T-helper 1 cell treated with Interleukin-12 subunit alpha and Interleukin-12 subunit beta and Interleukin-4 antibody, amounts not matched to agents 30 μg/mL and 1 μg/mL, for 36 hours (primary cell): ENCODE measurements around the gene STEAP1B.

Source experiments
- H3K27ac Mint-ChIP-seq: one replicate; pipeline ENCODE4 v1.8.0; 2021; ENCODE audit warnings: mild to moderate bottlenecking, mixed read lengths
- H3K27me3 Mint-ChIP-seq: one replicate; pipeline ENCODE4 v1.8.0; 2021; ENCODE audit warnings: low read depth, mixed read lengths
- H3K36me3 Mint-ChIP-seq: one replicate; pipeline ENCODE4 v1.8.0; 2021; ENCODE audit warnings: low read depth, mixed read lengths
- H3K4me1 Mint-ChIP-seq: one replicate; pipeline ENCODE4 v1.8.0; 2021; ENCODE audit warnings: low read depth, mixed read lengths
- H3K4me3 Mint-ChIP-seq: one replicate; pipeline ENCODE4 v1.8.0; 2021; ENCODE audit warnings: mild to moderate bottlenecking, moderate library complexity, mixed read lengths
- H3K9me3 Mint-ChIP-seq: one replicate; pipeline ENCODE4 v1.8.0; 2021; ENCODE audit warnings: mixed read lengths

The STEAP1B gene

DNA sequence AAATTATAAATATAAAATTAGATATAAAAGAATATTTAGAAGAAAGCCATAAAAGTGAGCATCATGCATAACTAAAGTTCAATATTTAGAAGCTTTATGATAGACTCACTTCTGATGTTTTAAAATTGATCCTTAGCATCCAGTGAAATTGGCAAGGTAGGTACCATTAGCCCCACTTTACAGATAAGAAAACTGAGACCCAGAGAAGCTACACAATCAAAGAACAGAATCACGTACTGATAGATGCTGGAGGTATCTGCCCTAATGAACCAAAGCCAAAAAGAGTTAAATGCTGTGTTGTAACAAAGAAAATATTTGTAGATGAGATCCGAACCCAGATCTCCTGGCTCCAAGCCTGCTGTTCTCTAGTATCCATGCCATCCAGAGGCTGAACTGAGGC lies 100.4 kb downstream of the STEAP1B start:
- H3K27me3 Mint-ChIP-seq = peaks cover 6% of the 10 kb centered on the region
- H3K27ac Mint-ChIP-seq = no peak overlapping the region
- no peak overlapping the region for H3K4me3 Mint-ChIP-seq

DNA sequence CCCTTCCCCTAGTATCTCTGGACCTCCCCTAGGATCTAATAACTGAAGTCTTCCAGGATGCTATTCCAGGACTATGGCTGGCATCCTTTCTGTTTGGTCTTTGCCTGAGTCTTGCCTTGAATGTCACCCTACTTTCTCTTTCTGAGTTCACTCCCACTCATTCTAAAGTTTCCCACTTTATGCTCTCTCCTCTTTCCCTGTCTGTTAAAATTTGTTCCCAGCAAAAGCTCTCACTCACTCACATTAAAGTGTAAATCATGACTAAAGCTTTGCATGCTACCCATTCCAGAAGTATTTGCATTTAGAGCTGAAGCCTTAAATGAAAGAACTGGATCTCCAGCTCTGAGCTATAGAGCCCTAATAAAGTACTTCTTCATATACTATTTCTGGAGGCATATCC lies 100.9 kb downstream of the STEAP1B start:
- no peak overlapping the region for H3K27ac Mint-ChIP-seq
- H3K9me3 Mint-ChIP-seq = no peaks in the 10 kb centered on the region
- H3K36me3 Mint-ChIP-seq = no peaks in the 10 kb centered on the region
- no peak overlapping the region for H3K4me3 Mint-ChIP-seq
- peaks cover 4% of the 10 kb centered on the region for H3K4me1 Mint-ChIP-seq
- peaks cover 9% of the 10 kb centered on the region for H3K27me3 Mint-ChIP-seq

More for the DNA sequence above, 100.4 kb downstream of the STEAP1B start:
- Mint-ChIP-seq H3K36me3 (no peaks in the 10 kb centered on the region), H3K9me3 (no peaks in the 10 kb centered on the region), H3K4me1 (peaks cover 4% of the 10 kb centered on the region)

DNA sequence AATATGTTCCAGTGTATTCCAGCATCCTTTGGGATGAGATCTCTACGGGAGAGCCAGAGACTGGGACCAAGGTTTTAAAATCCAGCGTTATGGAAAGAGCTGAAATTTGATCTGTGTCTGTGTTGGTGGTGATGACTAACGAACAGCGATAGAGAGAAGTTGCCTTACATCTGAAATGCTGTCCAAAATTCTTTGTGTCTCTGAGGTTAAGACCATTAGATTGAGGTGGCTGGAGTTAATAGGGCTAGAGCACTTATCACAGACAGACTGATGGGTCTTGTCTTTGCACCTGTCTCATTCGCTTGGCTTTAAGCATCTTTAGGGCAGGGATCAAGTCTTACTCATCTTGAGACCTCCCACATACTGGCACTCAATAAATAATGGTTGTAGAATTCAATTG lies 102.0 kb downstream of the STEAP1B start:
- peaks cover 4% of the 10 kb centered on the region for H3K4me1 Mint-ChIP-seq
- H3K36me3 Mint-ChIP-seq = no peaks in the 10 kb centered on the region
- H3K9me3 Mint-ChIP-seq = no peaks in the 10 kb centered on the region
- peaks cover 9% of the 10 kb centered on the region for H3K27me3 Mint-ChIP-seq
- no peak overlapping the region for H3K27ac Mint-ChIP-seq
- H3K4me3 Mint-ChIP-seq = no peak overlapping the region

DNA sequence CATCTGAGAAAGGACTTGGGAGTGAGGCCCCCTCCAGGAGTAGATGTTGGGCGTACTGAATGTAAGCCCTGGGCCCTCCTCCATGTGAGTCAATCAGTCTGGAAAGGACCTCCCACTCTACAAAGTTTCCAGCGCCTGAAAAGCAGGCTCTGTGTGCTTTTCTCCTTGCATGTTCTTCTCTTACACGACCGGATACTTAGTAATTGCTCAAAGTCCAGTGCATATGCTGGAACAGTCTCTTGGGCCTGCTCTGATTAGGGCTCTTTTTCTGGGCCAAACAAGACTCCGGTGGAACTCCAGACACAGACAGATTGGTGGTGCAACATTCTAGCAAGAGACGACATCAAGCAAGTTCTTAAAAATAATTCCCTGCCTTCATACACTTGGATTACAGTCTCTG lies 104.8 kb downstream of the STEAP1B start:
- H3K27ac Mint-ChIP-seq = no peak overlapping the region
- no peaks in the 10 kb centered on the region for H3K9me3 Mint-ChIP-seq
- no peaks in the 10 kb centered on the region for H3K4me1 Mint-ChIP-seq
- no peak overlapping the region for H3K4me3 Mint-ChIP-seq
- H3K36me3 Mint-ChIP-seq = no peaks in the 10 kb centered on the region
- peaks cover 9% of the 10 kb centered on the region for H3K27me3 Mint-ChIP-seq

DNA sequence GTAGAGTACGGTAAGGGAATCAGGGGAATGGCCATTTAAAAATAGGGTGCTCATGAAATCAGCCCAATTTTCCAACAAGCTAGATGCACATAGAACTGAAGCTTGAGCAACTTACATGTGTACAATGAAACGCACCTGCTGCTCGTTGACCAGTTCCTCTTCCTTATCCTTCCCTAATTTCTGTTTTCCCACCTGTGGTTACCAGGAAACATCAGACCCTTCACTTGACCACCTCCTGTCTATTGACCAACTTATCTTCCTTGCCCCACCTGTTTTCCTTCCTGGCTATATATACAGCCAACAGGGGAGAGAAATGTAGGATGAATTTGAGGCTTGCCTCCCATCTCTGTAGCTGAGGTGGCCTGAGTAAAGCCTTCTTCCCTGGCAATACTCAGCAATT lies 105.2 kb downstream of the STEAP1B start:
- Mint-ChIP-seq H3K27me3 (peaks cover 9% of the 10 kb centered on the region), H3K27ac (no peak overlapping the region), H3K36me3 (no peaks in the 10 kb centered on the region), H3K4me3 (no peak overlapping the region), H3K9me3 (no peaks in the 10 kb centered on the region), H3K4me1 (no peaks in the 10 kb centered on the region)

DNA sequence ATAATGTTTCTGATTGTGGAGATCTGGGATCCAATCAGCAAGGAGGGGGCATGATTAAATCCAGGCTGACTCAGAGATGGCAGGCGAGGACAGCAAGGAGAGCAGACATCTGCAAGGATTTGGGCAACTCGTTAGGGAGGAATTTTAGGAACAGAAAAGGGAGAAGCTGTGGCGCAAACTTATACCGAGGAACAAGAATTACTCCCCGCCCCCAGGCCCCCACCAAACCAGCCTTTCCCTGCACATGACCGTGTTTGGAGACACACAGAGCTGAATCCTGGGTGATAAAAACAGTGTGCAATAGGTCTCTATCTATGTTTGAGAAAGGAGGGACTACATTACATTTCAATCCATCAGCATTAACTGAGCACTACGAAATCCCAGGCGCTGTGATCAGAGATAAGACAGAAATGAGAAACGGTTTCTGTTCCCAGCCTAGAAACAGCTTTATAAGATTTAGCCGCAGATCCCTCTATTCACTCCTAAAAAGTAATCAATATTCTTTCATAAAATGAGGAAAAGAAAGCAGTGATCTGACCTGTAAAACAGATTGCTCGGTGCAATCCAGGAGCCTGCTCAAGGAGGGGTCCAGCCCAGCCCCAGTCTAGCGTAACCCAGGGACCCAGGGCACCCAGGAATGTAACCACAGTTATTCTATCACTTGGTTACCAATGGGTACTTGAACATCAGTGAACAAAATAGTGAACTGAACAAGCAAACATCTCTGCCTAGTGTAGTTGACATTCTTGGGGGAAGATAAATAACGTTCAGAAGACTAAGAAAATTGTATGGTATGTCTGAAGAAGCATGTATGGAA lies 105.9 kb downstream of the STEAP1B start:
- Mint-ChIP-seq H3K9me3 (no peaks in the 10 kb centered on the region), H3K27ac (no peak overlapping the region), H3K36me3 (no peaks in the 10 kb centered on the region), H3K4me3 (no peak overlapping the region), H3K4me1 (no peaks in the 10 kb centered on the region), H3K27me3 (peaks cover 9% of the 10 kb centered on the region)

DNA sequence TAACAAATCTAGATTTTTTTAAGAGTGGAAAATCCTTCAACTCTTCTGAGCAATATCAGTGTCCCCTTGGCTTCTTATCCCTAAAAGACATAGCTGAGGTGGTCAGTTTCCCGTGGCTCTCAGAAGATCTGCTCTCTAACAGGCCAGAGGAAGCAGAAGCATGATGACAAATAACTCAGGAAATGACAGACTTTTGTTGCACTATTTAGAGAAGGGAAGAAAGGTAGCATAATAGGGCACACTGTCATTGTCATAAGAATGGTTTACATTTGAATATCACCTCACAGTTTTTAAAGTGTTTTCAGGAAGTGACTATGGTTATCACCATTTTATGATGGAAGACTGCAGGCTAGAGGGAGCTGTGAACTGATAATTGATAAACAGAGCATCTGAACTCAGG lies 109.5 kb downstream of the STEAP1B start:
- Mint-ChIP-seq H3K4me1 (no peaks in the 10 kb centered on the region), H3K9me3 (no peaks in the 10 kb centered on the region), H3K27me3 (peaks cover 4% of the 10 kb centered on the region), H3K27ac (no peak overlapping the region), H3K4me3 (no peak overlapping the region), H3K36me3 (no peaks in the 10 kb centered on the region)

DNA sequence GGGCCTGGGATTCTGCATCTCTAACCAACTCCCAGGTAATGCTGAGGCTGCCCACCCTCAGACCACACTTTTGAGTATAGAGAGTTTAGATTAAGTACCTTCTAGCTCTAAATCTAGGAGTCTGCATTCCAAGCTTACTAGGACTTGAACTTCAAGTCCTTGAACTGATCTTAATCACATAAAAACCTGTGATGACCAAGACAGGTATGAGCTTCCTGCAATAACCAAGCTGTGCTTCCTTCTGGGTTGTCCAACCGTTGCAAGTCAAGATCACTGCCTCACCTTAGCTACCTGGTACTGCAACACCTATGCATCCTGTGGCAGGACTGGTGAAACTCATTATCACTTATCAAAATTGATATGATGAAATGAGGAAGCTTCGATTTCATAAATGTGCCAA lies 110.1 kb downstream of the STEAP1B start:
- no peaks in the 10 kb centered on the region for H3K4me1 Mint-ChIP-seq
- peaks cover 4% of the 10 kb centered on the region for H3K27me3 Mint-ChIP-seq
- H3K9me3 Mint-ChIP-seq = no peaks in the 10 kb centered on the region
- no peak overlapping the region for H3K27ac Mint-ChIP-seq
- no peaks in the 10 kb centered on the region for H3K36me3 Mint-ChIP-seq
- H3K4me3 Mint-ChIP-seq = no peak overlapping the region

DNA sequence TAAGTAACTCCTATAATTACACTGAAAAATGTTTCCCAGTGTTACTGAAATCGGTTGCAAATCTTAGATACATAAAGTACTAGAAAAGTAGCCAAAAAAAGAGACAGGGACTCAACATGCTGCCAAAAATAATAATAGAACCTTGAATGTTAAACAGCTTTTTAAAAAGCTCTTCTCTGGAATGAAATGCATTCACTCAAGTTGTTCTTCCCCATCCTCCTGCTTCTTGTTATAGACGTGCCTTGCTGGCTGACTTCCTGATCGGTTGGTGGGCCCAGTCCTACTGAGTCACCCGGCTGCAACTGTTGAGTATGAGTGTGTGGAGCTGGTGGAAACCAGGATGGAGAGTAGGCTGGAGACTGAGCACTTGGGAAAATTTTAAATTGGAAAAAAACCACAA lies 112.4 kb downstream of the STEAP1B start:
- Mint-ChIP-seq H3K9me3 (no peaks in the 10 kb centered on the region), H3K36me3 (no peaks in the 10 kb centered on the region), H3K4me3 (no peak overlapping the region), H3K27ac (no peak overlapping the region), H3K27me3 (peaks cover 8% of the 10 kb centered on the region), H3K4me1 (no peaks in the 10 kb centered on the region)

DNA sequence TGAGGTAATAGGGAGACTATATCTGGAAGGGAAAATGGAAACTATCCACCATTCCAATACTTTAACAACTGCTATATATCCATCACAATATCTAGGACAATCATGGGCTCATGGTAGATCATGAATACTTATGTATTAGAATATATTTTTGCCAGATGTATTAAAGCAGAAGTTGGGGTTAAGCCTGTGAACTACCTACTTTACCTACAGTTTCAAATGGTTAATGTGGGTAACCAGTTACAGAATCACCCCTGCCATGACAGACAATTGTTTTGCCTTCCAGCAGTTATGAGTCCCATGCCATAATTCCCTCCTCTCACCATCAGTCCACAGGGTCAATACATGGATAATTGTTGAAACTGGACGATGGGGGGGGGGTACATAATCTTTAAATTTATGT lies 113.1 kb downstream of the STEAP1B start:
- Mint-ChIP-seq H3K9me3 (no peaks in the 10 kb centered on the region), H3K36me3 (no peaks in the 10 kb centered on the region), H3K27me3 (peaks cover 10% of the 10 kb centered on the region), H3K4me1 (no peaks in the 10 kb centered on the region), H3K27ac (no peak overlapping the region), H3K4me3 (no peak overlapping the region)

DNA sequence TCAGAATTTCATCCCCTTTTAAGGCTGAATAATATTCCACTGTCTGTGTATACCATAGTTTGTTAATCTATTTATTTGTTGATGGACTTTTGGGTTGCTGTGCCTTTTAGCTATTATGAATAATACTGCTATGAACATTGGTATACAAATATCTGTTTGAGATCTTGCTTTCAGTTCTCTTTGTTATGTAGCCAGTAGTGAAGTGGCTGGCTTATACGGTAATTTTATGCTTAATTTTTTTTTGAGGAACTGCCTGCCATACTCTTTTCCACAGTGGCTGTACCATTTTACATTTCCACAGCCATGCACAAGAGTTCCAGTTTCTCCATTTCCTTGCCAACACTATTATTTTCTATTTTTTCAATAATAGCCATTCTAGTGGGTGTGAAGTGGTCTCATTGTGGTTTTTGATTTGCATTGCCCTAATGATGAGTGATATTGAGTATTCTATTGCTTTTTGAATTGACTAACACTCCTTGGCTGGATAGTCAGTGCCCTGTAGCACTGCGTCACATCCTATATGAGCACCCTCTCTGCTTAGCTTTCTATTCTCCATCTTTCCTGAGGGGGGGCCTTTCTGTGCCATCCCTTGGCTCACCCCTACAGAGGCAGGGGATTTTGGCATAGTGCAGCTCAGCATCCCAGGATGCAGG lies 113.7 kb downstream of the STEAP1B start:
- Mint-ChIP-seq H3K36me3 (no peaks in the 10 kb centered on the region), H3K9me3 (no peaks in the 10 kb centered on the region), H3K27me3 (peaks cover 14% of the 10 kb centered on the region), H3K4me3 (no peak overlapping the region), H3K4me1 (no peaks in the 10 kb centered on the region), H3K27ac (no peak overlapping the region)

DNA sequence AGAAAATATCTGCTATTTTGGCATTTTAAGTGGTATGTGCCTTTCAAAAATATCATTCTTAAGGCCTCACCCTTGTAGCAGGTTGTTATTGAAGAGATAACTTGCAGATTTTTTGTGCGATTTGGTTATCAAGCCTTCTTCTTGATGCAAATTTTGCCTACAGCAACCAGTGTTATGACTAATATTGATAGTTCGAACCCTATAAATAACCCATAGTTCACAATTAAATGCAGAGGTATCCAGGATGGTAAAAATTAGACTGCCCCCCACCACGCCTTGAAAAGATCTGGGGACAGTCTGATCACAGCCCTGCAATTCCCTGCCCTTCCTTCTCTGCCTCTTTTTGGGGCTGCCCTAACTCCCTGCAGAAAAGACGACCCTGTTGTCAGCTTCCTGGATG lies 114.7 kb downstream of the STEAP1B start:
- peaks cover 22% of the 10 kb centered on the region for H3K27me3 Mint-ChIP-seq

DNA sequence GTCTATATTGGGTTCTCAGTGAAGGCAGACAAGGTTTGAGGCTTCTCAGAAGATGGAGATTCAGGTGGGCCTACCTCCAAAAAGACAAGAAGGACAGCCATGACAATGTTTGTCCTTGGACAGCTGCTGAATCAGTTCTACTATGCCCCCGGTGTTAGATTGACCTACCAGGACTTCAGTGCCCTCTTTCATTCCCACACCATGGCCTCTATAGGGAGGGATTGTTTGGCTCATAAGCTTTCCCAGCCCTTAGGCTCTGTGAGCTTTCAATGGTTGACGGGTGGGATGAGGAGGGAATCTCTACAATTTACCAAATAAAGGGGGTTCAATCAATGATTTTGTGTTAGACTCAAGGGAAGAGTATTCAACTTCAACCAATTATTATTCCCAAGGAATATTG lies 119.7 kb downstream of the STEAP1B start:
- Mint-ChIP-seq H3K9me3 (no peaks in the 10 kb centered on the region), H3K27me3 (peaks cover 27% of the 10 kb centered on the region), H3K4me1 (no peaks in the 10 kb centered on the region), H3K36me3 (no peaks in the 10 kb centered on the region), H3K27ac (no peak overlapping the region), H3K4me3 (no peak overlapping the region)

More for the DNA sequence above, 114.7 kb downstream of the STEAP1B start:
- Mint-ChIP-seq H3K36me3 (no peaks in the 10 kb centered on the region), H3K4me3 (no peak overlapping the region), H3K4me1 (no peaks in the 10 kb centered on the region), H3K27ac (no peak overlapping the region), H3K9me3 (no peaks in the 10 kb centered on the region)

DNA sequence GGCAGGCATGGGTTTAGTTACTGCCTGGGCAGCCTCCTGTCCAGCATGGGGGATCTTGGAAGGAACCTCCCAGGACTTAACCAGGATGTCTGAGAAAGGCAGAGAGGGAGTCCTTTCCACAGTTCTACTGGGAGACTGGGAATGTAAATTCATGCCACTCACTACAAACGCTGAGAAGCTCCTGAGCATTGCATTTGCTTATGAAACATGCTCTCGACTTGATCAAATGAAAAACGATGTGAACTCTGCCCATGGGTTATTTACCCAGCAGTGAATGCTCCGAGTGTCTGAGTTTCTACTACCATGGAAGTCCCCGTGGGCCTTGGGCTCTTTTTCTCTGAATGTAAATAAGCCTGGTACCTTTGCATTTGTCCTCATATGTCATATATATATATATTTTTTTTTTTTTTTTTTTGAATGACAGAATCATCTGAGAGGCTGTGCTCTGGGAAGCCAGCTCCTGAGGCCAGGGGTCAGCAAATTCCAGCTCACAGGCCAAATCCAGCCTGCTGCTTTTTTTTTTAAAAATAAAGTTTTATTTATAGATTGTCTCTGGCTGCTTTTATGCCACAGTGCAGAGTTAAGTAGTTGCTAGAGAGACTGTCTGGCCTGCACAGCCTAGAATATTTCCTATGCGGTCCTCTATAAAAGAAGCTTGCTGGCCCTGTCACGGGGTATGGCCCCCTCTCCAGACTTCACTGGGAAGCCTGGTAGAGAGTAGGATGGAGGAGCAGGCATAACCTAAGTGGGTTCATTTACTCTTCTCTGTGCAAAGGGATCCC lies 121.6 kb downstream of the STEAP1B start:
- Mint-ChIP-seq H3K9me3 (no peaks in the 10 kb centered on the region), H3K27me3 (peaks cover 24% of the 10 kb centered on the region), H3K36me3 (no peaks in the 10 kb centered on the region), H3K4me3 (no peak overlapping the region), H3K27ac (no peak overlapping the region), H3K4me1 (no peaks in the 10 kb centered on the region)

DNA sequence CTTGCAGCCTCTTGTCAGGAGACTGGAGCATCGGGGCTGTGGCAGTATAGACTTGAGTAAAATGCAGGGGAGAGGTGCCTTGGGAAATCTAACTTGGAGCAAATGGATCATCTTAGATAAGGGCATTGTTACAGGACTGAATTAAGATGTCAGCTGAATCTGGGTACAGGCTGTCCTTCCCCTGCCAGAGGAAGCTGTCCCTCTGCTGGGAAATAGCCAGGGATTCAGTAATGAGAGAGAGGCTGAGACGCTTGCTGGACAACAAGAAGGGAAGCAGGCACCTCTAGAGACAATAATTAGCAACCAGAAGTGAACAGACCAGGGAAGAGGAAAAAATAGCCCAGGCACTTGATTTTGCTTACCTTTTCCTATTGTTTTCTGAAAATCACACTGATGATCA lies 122.3 kb downstream of the STEAP1B start:
- Mint-ChIP-seq H3K4me1 (no peaks in the 10 kb centered on the region), H3K27me3 (peaks cover 20% of the 10 kb centered on the region), H3K4me3 (no peak overlapping the region), H3K27ac (no peak overlapping the region), H3K9me3 (no peaks in the 10 kb centered on the region), H3K36me3 (no peaks in the 10 kb centered on the region)
